Trophoblast cell (in vitro differentiated cells and primary cell): Measurements from ENCODE around the gene MIPOL1.
"Not testable (repeated sequence)": the region's sequence is repeated elsewhere in the genome, so short reads cannot be mapped to it uniquely, and the experiment has no call there.

Source experiments
- DNase-seq, 2 donors: peaks; one replicate each; pipeline ENCODE4 v3.0.0-alpha.2; 2016
- H2AFZ ChIP-seq: 2 replicates; pipeline ENCODE4 v1.6.1; 2013; ENCODE audit warnings: low read length, moderate library complexity, mild to moderate bottlenecking; ENCODE audit not compliant: insufficient read depth, poor library complexity
- H2AK5ac ChIP-seq: 2 replicates; pipeline ENCODE4 v1.6.1; 2013; ENCODE audit warnings: mild to moderate bottlenecking, low read length
- H2BK120ac ChIP-seq: 2 replicates; pipeline ENCODE4 v1.6.1; 2013; ENCODE audit warnings: low read length, mild to moderate bottlenecking, moderate library complexity; ENCODE audit not compliant: insufficient read depth, poor library complexity
- H2BK12ac ChIP-seq: 2 replicates; pipeline ENCODE4 v1.6.1; 2013; ENCODE audit warnings: mild to moderate bottlenecking, low read length, moderate library complexity
- H2BK5ac ChIP-seq: 2 replicates; pipeline ENCODE4 v1.6.1; 2013; ENCODE audit warnings: low read length, low read depth, moderate library complexity, mild to moderate bottlenecking; ENCODE audit not compliant: poor library complexity
- H3K14ac ChIP-seq: 2 replicates; pipeline ENCODE4 v1.6.1; 2013; ENCODE audit warnings: mild to moderate bottlenecking, low read length
- H3K18ac ChIP-seq: 2 replicates; pipeline ENCODE4 v1.6.1; 2013; ENCODE audit warnings: mild to moderate bottlenecking, low read length
- H3K23ac ChIP-seq: 2 replicates; pipeline ENCODE4 v1.6.1; 2013; ENCODE audit warnings: low read length
- H3K27ac ChIP-seq: 2 replicates; pipeline ENCODE4 v1.5.1; 2013; ENCODE audit warnings: low read depth, mild to moderate bottlenecking, inconsistent platforms, low read length, moderate library complexity
- H3K27me3 ChIP-seq: 2 replicates; pipeline ENCODE4 v1.6.1; 2013; ENCODE audit warnings: inconsistent platforms, mild to moderate bottlenecking, low read length, moderate library complexity; ENCODE audit not compliant: insufficient read depth
- H3K36me3 ChIP-seq, 2 experiments: 1 replicate in 1 of 2; 2 replicates in 1 of 2; pipeline ENCODE4 v1.6.1; 2013; ENCODE audit warnings: low read length in 2 of 2, mild to moderate bottlenecking in 2 of 2, moderate library complexity in 1 of 2; ENCODE audit not compliant: insufficient read depth in 2 of 2, control insufficient read depth in 1 of 2
- H3K4ac ChIP-seq: 2 replicates; pipeline ENCODE4 v1.6.1; 2013; ENCODE audit warnings: low read depth, mild to moderate bottlenecking, low read length, moderate library complexity
- H3K4me1 ChIP-seq, 2 experiments: 1 replicate in 1 of 2; 2 replicates in 1 of 2; pipeline ENCODE4 v1.6.1; 2013; ENCODE audit warnings: low read length in 2 of 2, mild to moderate bottlenecking in 2 of 2, moderate library complexity in 1 of 2; ENCODE audit not compliant: insufficient read depth in 2 of 2, control insufficient read depth in 1 of 2
- H3K4me2 ChIP-seq: 2 replicates; pipeline ENCODE4 v1.6.1; 2013; ENCODE audit warnings: inconsistent platforms, mild to moderate bottlenecking, low read length, moderate library complexity
- H3K4me3 ChIP-seq: 2 replicates; pipeline ENCODE4 v1.5.1; 2013; ENCODE audit warnings: mild to moderate bottlenecking, low read depth, low read length, inconsistent platforms
- H3K79me1 ChIP-seq: one replicate; pipeline ENCODE4 v1.6.1; 2013; ENCODE audit warnings: low read length
- H3K79me2 ChIP-seq: 2 replicates; pipeline ENCODE4 v1.6.1; 2013; ENCODE audit warnings: low read length, mild to moderate bottlenecking; ENCODE audit not compliant: control insufficient read depth, insufficient read depth, poor library complexity
- H3K9ac ChIP-seq: 2 replicates; pipeline ENCODE4 v1.6.1; 2013; ENCODE audit warnings: mild to moderate bottlenecking, low read length
- H3K9me3 ChIP-seq: 2 replicates; pipeline ENCODE4 v1.6.1; 2013; ENCODE audit warnings: low read depth, mild to moderate bottlenecking, control low read depth, inconsistent platforms, low read length; ENCODE audit not compliant: insufficient read depth
- H4K12ac ChIP-seq: 2 replicates; pipeline ENCODE4 v1.6.1; 2013; ENCODE audit warnings: low read depth, mild to moderate bottlenecking, low read length, moderate library complexity
- H4K8ac ChIP-seq: 2 replicates; pipeline ENCODE4 v1.6.1; 2013; ENCODE audit warnings: low read depth, mild to moderate bottlenecking, low read length, moderate library complexity
- H4K91ac ChIP-seq: one replicate; pipeline ENCODE4 v1.6.1; 2013; ENCODE audit warnings: low read depth, mild to moderate bottlenecking, low read length, moderate library complexity
- WGBS: extraction: QIAGEN DNeasy Blood & Tissue Kit; methylation state at CpG from one replicate; pipeline ENCODE4 v1.1.7; 2013; ENCODE audit warnings: missing lambda C conversion rate; ENCODE audit not compliant: insufficient read length, insufficient coverage; ENCODE audit errors: extremely low coverage; 5-methylcytosine and 5-hydroxymethylcytosine counted together

MIPOL1 gene

DNA sequence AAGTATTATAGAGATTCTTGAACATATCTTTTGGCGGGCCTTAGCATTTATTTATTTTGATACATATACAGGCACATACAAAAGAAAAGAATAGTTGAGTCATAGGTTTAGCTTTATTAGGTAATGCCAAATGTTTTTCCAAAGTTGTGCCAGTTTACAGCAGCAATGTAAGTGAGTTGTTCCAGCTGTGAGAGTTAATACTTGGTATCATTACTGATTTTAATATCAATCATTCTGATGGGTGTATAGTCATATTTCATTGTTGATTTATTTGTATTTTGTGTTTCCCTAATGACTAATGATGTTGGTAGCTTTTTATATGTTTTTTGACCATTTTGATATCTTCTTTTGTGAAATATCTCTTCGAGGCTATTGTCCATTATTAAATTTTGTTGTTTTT, 122.4 kb downstream of the MIPOL1 start:
- Histone ChIP-seq H2BK120ac (no peak overlapping the region), H2BK5ac (no peak overlapping the region), H3K4me1 (no peaks in the 10 kb centered on the region), H4K91ac (no peak overlapping the region), H3K36me3 (no peaks in the 10 kb centered on the region), H3K9me3 (no peaks in the 10 kb centered on the region), H3K79me1 (no peaks in the 10 kb centered on the region), H2BK12ac (no peak overlapping the region), H3K23ac (no peak overlapping the region), H2AFZ (no peak overlapping the region), H3K4me2 (no peak overlapping the region), H3K79me2 (no peaks in the 10 kb centered on the region), H3K9ac (no peak overlapping the region), H4K12ac (no peak overlapping the region), H3K14ac (no peak overlapping the region), H3K18ac (no peak overlapping the region), H3K4ac (no peak overlapping the region), H2AK5ac (no peak overlapping the region), H3K4me3 (no peak overlapping the region), H3K27me3 (no peaks in the 10 kb centered on the region), H4K8ac (no peak overlapping the region), H3K27ac (no peak overlapping the region)
- WGBS = no CpG with 5 or more reads among the region's 2 CpGs
- no peak for DNase-seq

DNA sequence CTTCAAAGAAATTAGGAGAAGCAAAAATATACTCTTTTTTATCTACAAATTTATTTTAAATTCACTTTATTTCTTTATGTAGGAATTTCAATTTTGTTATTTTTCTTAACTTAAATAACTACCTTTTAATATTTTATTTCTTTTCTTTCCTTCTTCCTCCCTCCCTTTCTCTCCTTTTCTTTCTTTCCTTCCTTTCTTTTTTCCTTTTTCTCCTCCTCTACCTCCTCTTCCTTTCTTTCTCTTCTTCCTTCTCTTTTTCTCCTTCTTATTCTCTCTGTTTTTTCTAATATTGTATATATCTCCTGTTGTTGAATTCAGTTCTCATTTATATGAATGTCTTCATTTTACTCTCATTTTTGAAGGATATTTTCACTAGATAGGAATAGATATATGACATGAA, 127.6 kb downstream of the MIPOL1 start:
- Histone ChIP-seq H3K4ac (no peak overlapping the region), H3K27ac (no peak overlapping the region), H3K18ac (no peak overlapping the region), H2AFZ (no peak overlapping the region), H3K27me3 (no peaks in the 10 kb centered on the region), H3K4me2 (no peak overlapping the region), H3K79me1 (no peaks in the 10 kb centered on the region), H2BK12ac (no peak overlapping the region), H4K12ac (no peak overlapping the region), H3K9ac (no peak overlapping the region), H2BK120ac (no peak overlapping the region), H3K4me1 (no peaks in the 10 kb centered on the region), H3K14ac (no peak overlapping the region), H4K8ac (no peak overlapping the region), H3K23ac (no peak overlapping the region), H3K36me3 (no peaks in the 10 kb centered on the region), H2AK5ac (no peak overlapping the region), H3K9me3 (no peaks in the 10 kb centered on the region), H3K4me3 (no peak overlapping the region), H3K79me2 (no peaks in the 10 kb centered on the region), H4K91ac (no peak overlapping the region), H2BK5ac (no peak overlapping the region)
- no peak for DNase-seq

DNA sequence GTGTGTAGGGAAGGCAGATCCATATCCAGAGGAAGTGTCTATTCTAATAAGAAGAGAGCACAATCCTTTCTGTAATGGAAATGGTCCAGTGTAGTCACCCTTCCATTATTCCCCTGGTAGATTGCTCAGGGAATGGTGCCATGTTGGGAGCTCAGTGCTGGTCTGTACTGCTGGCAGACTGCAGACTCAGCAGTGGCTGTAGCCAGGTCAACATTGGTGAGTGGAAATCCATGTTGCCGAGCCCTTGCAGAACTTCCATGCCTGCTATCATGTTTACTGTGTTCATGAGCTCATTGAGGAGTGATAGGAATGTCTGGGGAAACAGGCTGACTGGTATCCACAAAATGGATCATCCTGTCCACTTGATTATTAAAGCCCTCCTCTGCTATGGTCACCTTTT, 128.7 kb downstream of the MIPOL1 start:
- no peaks in the 10 kb centered on the region for H3K79me1 ChIP-seq
- no peak overlapping the region for H2BK5ac ChIP-seq
- H2BK120ac ChIP-seq = no peak overlapping the region
- no peak overlapping the region for H2BK12ac ChIP-seq
- no peak for DNase-seq
- H2AK5ac ChIP-seq = no peak overlapping the region
- H3K27me3 ChIP-seq = no peaks in the 10 kb centered on the region
- no peaks in the 10 kb centered on the region for H3K4me1 ChIP-seq
- no peak overlapping the region for H2AFZ ChIP-seq
- H3K9me3 ChIP-seq = no peaks in the 10 kb centered on the region
- no peak overlapping the region for H4K91ac ChIP-seq
- H3K4me2 ChIP-seq = no peak overlapping the region
- H3K27ac ChIP-seq = no peak overlapping the region
- H3K14ac ChIP-seq = no peak overlapping the region
- H3K4ac ChIP-seq = no peak overlapping the region
- no peak overlapping the region for H3K18ac ChIP-seq
- H3K23ac ChIP-seq = no peak overlapping the region
- H4K12ac ChIP-seq = no peak overlapping the region
- WGBS = no CpG with 5 or more reads among the region's 1 CpG
- H3K79me2 ChIP-seq = no peaks in the 10 kb centered on the region
- no peak overlapping the region for H3K9ac ChIP-seq
- H3K4me3 ChIP-seq = no peak overlapping the region
- H3K36me3 ChIP-seq = no peaks in the 10 kb centered on the region
- no peak overlapping the region for H4K8ac ChIP-seq

DNA sequence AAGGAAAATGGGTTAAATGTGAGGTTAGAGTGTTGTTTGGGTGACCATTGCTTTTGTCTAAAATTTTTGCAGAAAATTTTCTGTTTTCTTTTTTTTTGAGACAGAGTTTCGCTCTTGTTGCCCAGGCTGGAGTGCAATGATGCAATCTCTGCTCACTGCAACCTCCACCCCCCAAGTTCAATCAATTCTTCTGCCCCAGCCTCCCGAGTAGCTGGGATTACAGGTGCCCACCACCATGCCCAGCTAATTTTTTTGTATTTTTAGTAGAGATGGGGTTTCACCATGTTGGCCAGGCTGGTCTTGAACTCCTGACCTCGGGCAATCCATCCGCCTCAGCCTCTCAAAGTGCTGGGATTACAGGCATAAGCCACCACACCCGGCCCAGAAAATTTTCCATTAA, 130.2 kb downstream of the MIPOL1 start:
- H4K12ac ChIP-seq, H2BK12ac ChIP-seq, H2AK5ac ChIP-seq, H3K36me3 ChIP-seq, H3K23ac ChIP-seq, H3K27me3 ChIP-seq, H3K27ac ChIP-seq, H3K79me2 ChIP-seq, H3K4me3 ChIP-seq, H2AFZ ChIP-seq, DNase-seq, H3K9ac ChIP-seq, H3K9me3 ChIP-seq, H4K91ac ChIP-seq, H3K14ac ChIP-seq, H3K4me2 ChIP-seq, H3K4ac ChIP-seq, H3K18ac ChIP-seq, H2BK5ac ChIP-seq, H2BK120ac ChIP-seq, H3K4me1 ChIP-seq, H4K8ac ChIP-seq, H3K79me1 ChIP-seq: not testable (repeated sequence)
- WGBS = no CpG with 5 or more reads among the region's 5 CpGs

DNA sequence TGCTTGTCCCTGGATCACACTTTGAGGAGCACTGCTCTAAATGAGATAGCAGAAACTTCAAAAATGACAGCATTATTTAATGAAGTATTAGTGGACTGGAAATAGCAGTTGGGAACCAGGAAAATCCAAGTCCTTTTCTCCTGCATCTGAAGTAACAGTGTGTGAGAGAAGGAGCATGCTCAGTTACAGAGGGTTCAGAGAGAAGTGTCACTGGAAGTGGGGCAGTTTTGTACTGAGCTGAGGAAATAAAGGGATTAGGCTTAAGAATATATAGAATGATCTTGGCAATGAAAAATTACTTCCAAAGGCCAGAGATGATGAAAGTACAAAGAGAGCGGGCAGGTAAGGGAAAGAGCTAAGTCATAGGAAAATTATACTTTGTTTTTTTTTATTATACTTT, 130.9 kb downstream of the MIPOL1 start:
- Histone ChIP-seq H3K27me3 (no peaks in the 10 kb centered on the region), H2AK5ac (no peak overlapping the region), H2BK120ac (no peak overlapping the region), H3K4ac (no peak overlapping the region), H4K12ac (no peak overlapping the region), H3K79me2 (no peaks in the 10 kb centered on the region), H2BK12ac (no peak overlapping the region), H3K4me2 (no peak overlapping the region), H3K18ac (no peak overlapping the region), H3K4me3 (no peak overlapping the region), H4K91ac (no peak overlapping the region), H3K4me1 (no peaks in the 10 kb centered on the region), H3K79me1 (no peaks in the 10 kb centered on the region), H3K14ac (no peak overlapping the region), H3K27ac (no peak overlapping the region), H3K9ac (no peak overlapping the region), H4K8ac (no peak overlapping the region), H3K23ac (no peak overlapping the region), H2AFZ (no peak overlapping the region), H3K36me3 (no peaks in the 10 kb centered on the region), H2BK5ac (no peak overlapping the region), H3K9me3 (no peaks in the 10 kb centered on the region)
- no CpG with 5 or more reads among the region's 1 CpG for WGBS
- DNase-seq = no peak
